GM15510 (cell line): Measurements from ENCODE around the gene ANKHD1.

Experiments used
- POLR2A ChIP-seq: IDR thresholded peaks from 3 replicates; pipeline ENCODE4 v1.6.1; 2011; ENCODE audit warnings: borderline replicate concordance; ENCODE audit not compliant: insufficient read length; ENCODE audit errors: extremely low read depth

ANKHD1 gene

GRCh38 chr5:140558542-140558941 is 156.9 kb downstream of the ANKHD1 start:
- TF ChIP-seq POLR2A = no peak

DNA sequence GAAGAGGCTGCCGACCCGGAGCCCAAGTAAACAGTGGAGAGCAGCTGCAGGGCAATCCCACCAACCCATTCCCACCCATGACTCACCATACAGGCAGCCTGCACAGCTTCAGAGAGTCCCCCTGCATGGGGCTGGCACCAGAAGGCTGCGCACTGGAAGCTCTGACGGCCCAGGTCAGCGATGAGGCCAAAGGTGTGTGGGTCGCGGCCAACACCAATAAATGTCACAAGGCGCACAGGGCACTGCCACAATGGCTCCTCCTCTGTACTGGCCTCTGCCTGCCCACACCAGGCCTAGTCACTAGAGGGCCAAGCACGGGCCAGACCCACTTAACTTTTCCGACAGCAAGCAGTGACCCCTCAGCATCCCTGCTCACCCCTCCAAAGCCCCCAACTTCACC is 158.6 kb downstream of the ANKHD1 start:
- no peak for TF ChIP-seq POLR2A

GRCh38 chr5:140561753-140562523 is 160.3 kb downstream of the ANKHD1 start:
- no peak for TF ChIP-seq POLR2A

DNA sequence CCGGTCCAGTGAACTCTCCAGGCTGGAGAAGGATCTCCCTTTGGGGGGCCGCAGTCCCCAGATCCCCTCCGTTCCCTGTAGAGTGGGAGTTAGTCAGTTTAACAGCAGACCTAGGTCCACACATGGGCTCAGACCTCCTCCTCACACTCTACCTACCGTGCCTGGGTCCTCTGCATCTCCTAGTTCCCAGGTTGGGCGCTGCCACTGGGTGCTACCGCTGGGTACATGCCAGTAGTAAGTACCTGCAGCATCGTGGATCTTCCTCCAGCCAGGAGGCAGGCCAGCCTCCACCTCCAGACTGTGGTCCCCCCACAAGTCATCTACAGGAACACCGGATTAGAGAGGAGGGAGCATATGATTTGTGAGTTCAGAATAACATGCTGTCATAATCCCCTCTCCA is 162.0 kb downstream of the ANKHD1 start:
- no peak for TF ChIP-seq POLR2A

- TF ChIP-seq POLR2A = peak; percentile 88
Measured at GRCh38 chr5:140564196-140565023, 162.8 kb downstream of the ANKHD1 start, which contains the start of the genes APBB3 and SLC35A4. APBB3 (minus strand) TSS chr5:140564598; CDS start chr5:140564245, 353 bp downstream. SLC35A4 (plus strand) TSS chr5:140564828; CDS start chr5:140567170, 2,342 bp downstream.

- TF ChIP-seq POLR2A = no peak
Measured at GRCh38 chr5:140565024-140565779, 163.6 kb downstream of the ANKHD1 start.

DNA sequence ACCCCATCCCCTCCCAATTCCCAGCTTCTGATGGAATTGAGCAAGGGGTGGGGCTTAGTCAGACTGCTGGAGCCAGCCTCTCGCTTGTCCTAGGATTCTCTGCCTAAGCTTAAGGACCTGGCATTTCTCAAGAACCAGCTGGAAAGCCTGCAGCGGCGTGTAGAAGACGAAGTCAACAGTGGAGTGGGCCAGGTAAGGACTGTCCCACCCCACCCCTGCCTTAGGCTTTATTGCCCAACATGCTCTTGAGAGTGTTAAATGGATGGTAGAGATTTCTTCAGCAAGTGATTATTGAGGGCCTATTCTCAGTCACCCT is 164.1 kb downstream of the ANKHD1 start:
- no peak for TF ChIP-seq POLR2A

GRCh38 chr5:140566665-140567064 is 165.0 kb downstream of the ANKHD1 start:
- no peak for TF ChIP-seq POLR2A

- TF ChIP-seq POLR2A = no peak
Measured at GRCh38 chr5:140567136-140567818, 165.6 kb downstream of the ANKHD1 start.

DNA sequence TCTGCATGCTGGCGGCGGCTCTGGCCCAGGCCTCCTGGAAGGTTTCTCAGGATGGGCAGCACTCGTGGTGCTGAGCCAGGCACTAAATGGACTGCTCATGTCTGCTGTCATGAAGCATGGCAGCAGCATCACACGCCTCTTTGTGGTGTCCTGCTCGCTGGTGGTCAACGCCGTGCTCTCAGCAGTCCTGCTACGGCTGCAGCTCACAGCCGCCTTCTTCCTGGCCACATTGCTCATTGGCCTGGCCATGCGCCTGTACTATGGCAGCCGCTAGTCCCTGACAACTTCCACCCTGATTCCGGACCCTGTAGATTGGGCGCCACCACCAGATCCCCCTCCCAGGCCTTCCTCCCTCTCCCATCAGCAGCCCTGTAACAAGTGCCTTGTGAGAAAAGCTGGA is 166.2 kb downstream of the ANKHD1 start:
- TF ChIP-seq POLR2A = no peak

GRCh38 chr5:140568443-140569063 is 166.9 kb downstream of the ANKHD1 start:
- TF ChIP-seq POLR2A = no peak

GRCh38 chr5:140569197-140569596 is 167.6 kb downstream of the ANKHD1 start:
- no peak for TF ChIP-seq POLR2A

GRCh38 chr5:140570058-140570457 is 168.4 kb downstream of the ANKHD1 start:
- TF ChIP-seq POLR2A = no peak

- no peak for TF ChIP-seq POLR2A
Measured at GRCh38 chr5:140570488-140570887, 168.9 kb downstream of the ANKHD1 start.
